ENCODE data around the gene KRT74.

KRT74 gene

GRCh38 chr12:52581066-52581465 is 7.4 kb upstream of the KRT74 start:
- Histone ChIP-seq H3K4me3 (ENCODE audit: low read length) (no peak overlapping the region), H3K36me3 (ENCODE audit: control insufficient read depth, insufficient read depth, low read length) (no peaks in the 10 kb centered on the region), H3K4me1 (ENCODE audit: control insufficient read depth, insufficient read depth, low read length) (peaks cover 7% of the 10 kb centered on the region), H3K27me3 (ENCODE audit: control insufficient read depth, insufficient read depth, low read length) (no peaks in the 10 kb centered on the region), H3K9ac (ENCODE audit: low read length) (no peak overlapping the region), H3K9me3 (ENCODE audit: control insufficient read depth, low read length) (no peaks in the 10 kb centered on the region)

- Histone ChIP-seq H3K4me1 (ENCODE audit: control insufficient read depth, insufficient read depth, low read length) (peaks cover 7% of the 10 kb centered on the region), H3K9me3 (ENCODE audit: control insufficient read depth, low read length) (no peaks in the 10 kb centered on the region), H3K4me3 (ENCODE audit: low read length) (no peak overlapping the region), H3K9ac (ENCODE audit: low read length) (no peak overlapping the region), H3K27me3 (ENCODE audit: control insufficient read depth, insufficient read depth, low read length) (no peaks in the 10 kb centered on the region), H3K36me3 (ENCODE audit: control insufficient read depth, insufficient read depth, low read length) (no peaks in the 10 kb centered on the region)
These were observed 6.9 kb upstream of the KRT74 start for GRCh38 chr12:52580496-52580895.

- no peaks in the 10 kb centered on the region for H3K9me3 ChIP-seq (ENCODE audit: control insufficient read depth, low read length)
- no peaks in the 10 kb centered on the region for H3K27me3 ChIP-seq (ENCODE audit: control insufficient read depth, insufficient read depth, low read length)
- H3K4me1 ChIP-seq (ENCODE audit: control insufficient read depth, insufficient read depth, low read length): peaks cover 7% of the 10 kb centered on the region
- H3K4me3 ChIP-seq (ENCODE audit: low read length): no peak overlapping the region
- no peaks in the 10 kb centered on the region for H3K36me3 ChIP-seq (ENCODE audit: control insufficient read depth, insufficient read depth, low read length)
- no peak overlapping the region for H3K9ac ChIP-seq (ENCODE audit: low read length)
These were observed 6.1 kb upstream of the KRT74 start for GRCh38 chr12:52579468-52580465.

GRCh38 chr12:52578469-52578868 is 4.8 kb upstream of the KRT74 start:
- H3K9ac ChIP-seq (ENCODE audit: low read length): no peak overlapping the region

GRCh38 chr12:52577316-52577715 is 3.7 kb upstream of the KRT74 start:
- H3K4me1 ChIP-seq (ENCODE audit: control insufficient read depth, insufficient read depth, low read length): no peaks in the 10 kb centered on the region
- H3K4me3 ChIP-seq (ENCODE audit: low read length): no peak overlapping the region
- no peaks in the 10 kb centered on the region for H3K36me3 ChIP-seq (ENCODE audit: control insufficient read depth, insufficient read depth, low read length)
- H3K27me3 ChIP-seq (ENCODE audit: control insufficient read depth, insufficient read depth, low read length): no peaks in the 10 kb centered on the region
- no peaks in the 10 kb centered on the region for H3K9me3 ChIP-seq (ENCODE audit: control insufficient read depth, low read length)
- no peak overlapping the region for H3K9ac ChIP-seq (ENCODE audit: low read length)

More at GRCh38 chr12:52578469-52578868, 4.8 kb upstream of the KRT74 start:
- Histone ChIP-seq H3K4me3 (ENCODE audit: low read length) (no peak overlapping the region), H3K4me1 (ENCODE audit: control insufficient read depth, insufficient read depth, low read length) (peaks cover 7% of the 10 kb centered on the region), H3K9me3 (ENCODE audit: control insufficient read depth, low read length) (no peaks in the 10 kb centered on the region), H3K36me3 (ENCODE audit: control insufficient read depth, insufficient read depth, low read length) (no peaks in the 10 kb centered on the region), H3K27me3 (ENCODE audit: control insufficient read depth, insufficient read depth, low read length) (no peaks in the 10 kb centered on the region)

GRCh38 chr12:52575948-52576347 is 2.3 kb upstream of the KRT74 start:
- no peaks in the 10 kb centered on the region for H3K36me3 ChIP-seq (ENCODE audit: control insufficient read depth, insufficient read depth, low read length)
- no peaks in the 10 kb centered on the region for H3K9me3 ChIP-seq (ENCODE audit: control insufficient read depth, low read length)
- H3K9ac ChIP-seq (ENCODE audit: low read length): no peak overlapping the region
- H3K4me1 ChIP-seq (ENCODE audit: control insufficient read depth, insufficient read depth, low read length): no peaks in the 10 kb centered on the region
- no peak overlapping the region for H3K4me3 ChIP-seq (ENCODE audit: low read length)
- H3K27me3 ChIP-seq (ENCODE audit: control insufficient read depth, insufficient read depth, low read length): no peaks in the 10 kb centered on the region

GRCh38 chr12:52575256-52575655 is 1.6 kb upstream of the KRT74 start:
- H3K36me3 ChIP-seq (ENCODE audit: control insufficient read depth, insufficient read depth, low read length): no peaks in the 10 kb centered on the region
- H3K4me3 ChIP-seq (ENCODE audit: low read length): no peak overlapping the region
- no peaks in the 10 kb centered on the region for H3K27me3 ChIP-seq (ENCODE audit: control insufficient read depth, insufficient read depth, low read length)
- no peaks in the 10 kb centered on the region for H3K9me3 ChIP-seq (ENCODE audit: control insufficient read depth, low read length)
- H3K9ac ChIP-seq (ENCODE audit: low read length): no peak overlapping the region
- H3K4me1 ChIP-seq (ENCODE audit: control insufficient read depth, insufficient read depth, low read length): no peaks in the 10 kb centered on the region

- no peaks in the 10 kb centered on the region for H3K9me3 ChIP-seq (ENCODE audit: control insufficient read depth, low read length)
- no peaks in the 10 kb centered on the region for H3K4me1 ChIP-seq (ENCODE audit: control insufficient read depth, insufficient read depth, low read length)
- no peak overlapping the region for H3K9ac ChIP-seq (ENCODE audit: low read length)
- no peaks in the 10 kb centered on the region for H3K36me3 ChIP-seq (ENCODE audit: control insufficient read depth, insufficient read depth, low read length)
- H3K27me3 ChIP-seq (ENCODE audit: control insufficient read depth, insufficient read depth, low read length): no peaks in the 10 kb centered on the region
- H3K4me3 ChIP-seq (ENCODE audit: low read length): no peak overlapping the region
These were observed 337 bp downstream of the KRT74 start for GRCh38 chr12:52573306-52573705.

GRCh38 chr12:52570511-52570910 is 3.1 kb downstream of the KRT74 start:
- no peaks in the 10 kb centered on the region for H3K9me3 ChIP-seq (ENCODE audit: control insufficient read depth, low read length)
- H3K27me3 ChIP-seq (ENCODE audit: control insufficient read depth, insufficient read depth, low read length): peaks cover 14% of the 10 kb centered on the region
- no peak overlapping the region for H3K9ac ChIP-seq (ENCODE audit: low read length)
- H3K4me1 ChIP-seq (ENCODE audit: control insufficient read depth, insufficient read depth, low read length): no peaks in the 10 kb centered on the region
- H3K4me3 ChIP-seq (ENCODE audit: low read length): no peak overlapping the region
- no peaks in the 10 kb centered on the region for H3K36me3 ChIP-seq (ENCODE audit: control insufficient read depth, insufficient read depth, low read length)

GRCh38 chr12:52568111-52568510 is 5.5 kb downstream of the KRT74 start:
- H3K36me3 ChIP-seq (ENCODE audit: control insufficient read depth, insufficient read depth, low read length): no peaks in the 10 kb centered on the region
- H3K27me3 ChIP-seq (ENCODE audit: control insufficient read depth, insufficient read depth, low read length): peaks cover 17% of the 10 kb centered on the region
- H3K9me3 ChIP-seq (ENCODE audit: control insufficient read depth, low read length): no peaks in the 10 kb centered on the region
- no peak overlapping the region for H3K4me3 ChIP-seq (ENCODE audit: low read length)
- no peaks in the 10 kb centered on the region for H3K4me1 ChIP-seq (ENCODE audit: control insufficient read depth, insufficient read depth, low read length)
- H3K9ac ChIP-seq (ENCODE audit: low read length): no peak overlapping the region

- Histone ChIP-seq H3K9ac (ENCODE audit: low read length) (no peak overlapping the region), H3K4me1 (ENCODE audit: control insufficient read depth, insufficient read depth, low read length) (no peaks in the 10 kb centered on the region), H3K9me3 (ENCODE audit: control insufficient read depth, low read length) (no peaks in the 10 kb centered on the region), H3K27me3 (ENCODE audit: control insufficient read depth, insufficient read depth, low read length) (peaks cover 17% of the 10 kb centered on the region), H3K36me3 (ENCODE audit: control insufficient read depth, insufficient read depth, low read length) (no peaks in the 10 kb centered on the region), H3K4me3 (ENCODE audit: low read length) (no peak overlapping the region)
These were observed 6.8 kb downstream of the KRT74 start for GRCh38 chr12:52566847-52567291.

GRCh38 chr12:52564582-52564981 is 9.1 kb downstream of the KRT74 start:
- no peak overlapping the region for H3K4me3 ChIP-seq (ENCODE audit: low read length)
- H3K27me3 ChIP-seq (ENCODE audit: control insufficient read depth, insufficient read depth, low read length): peaks cover 17% of the 10 kb centered on the region
- no peaks in the 10 kb centered on the region for H3K4me1 ChIP-seq (ENCODE audit: control insufficient read depth, insufficient read depth, low read length)
- H3K36me3 ChIP-seq (ENCODE audit: control insufficient read depth, insufficient read depth, low read length): no peaks in the 10 kb centered on the region
- no peaks in the 10 kb centered on the region for H3K9me3 ChIP-seq (ENCODE audit: control insufficient read depth, low read length)
- no peak overlapping the region for H3K9ac ChIP-seq (ENCODE audit: low read length)

Data from mucosa of stomach (tissue), 1 donor.